Activated CD8-positive, alpha-beta memory T cell treated with anti-CD3 and anti-CD28 coated beads, Interleukin-2, amount 50 U/mL, for 24 hours (primary cell): ENCODE results near the gene ARIH2.

Experiments used
- DNase-seq: peaks from one replicate; pipeline ENCODE4 v3.0.0-alpha.2; 2020; ENCODE audit errors: extremely low read depth

ARIH2 gene

DNA sequence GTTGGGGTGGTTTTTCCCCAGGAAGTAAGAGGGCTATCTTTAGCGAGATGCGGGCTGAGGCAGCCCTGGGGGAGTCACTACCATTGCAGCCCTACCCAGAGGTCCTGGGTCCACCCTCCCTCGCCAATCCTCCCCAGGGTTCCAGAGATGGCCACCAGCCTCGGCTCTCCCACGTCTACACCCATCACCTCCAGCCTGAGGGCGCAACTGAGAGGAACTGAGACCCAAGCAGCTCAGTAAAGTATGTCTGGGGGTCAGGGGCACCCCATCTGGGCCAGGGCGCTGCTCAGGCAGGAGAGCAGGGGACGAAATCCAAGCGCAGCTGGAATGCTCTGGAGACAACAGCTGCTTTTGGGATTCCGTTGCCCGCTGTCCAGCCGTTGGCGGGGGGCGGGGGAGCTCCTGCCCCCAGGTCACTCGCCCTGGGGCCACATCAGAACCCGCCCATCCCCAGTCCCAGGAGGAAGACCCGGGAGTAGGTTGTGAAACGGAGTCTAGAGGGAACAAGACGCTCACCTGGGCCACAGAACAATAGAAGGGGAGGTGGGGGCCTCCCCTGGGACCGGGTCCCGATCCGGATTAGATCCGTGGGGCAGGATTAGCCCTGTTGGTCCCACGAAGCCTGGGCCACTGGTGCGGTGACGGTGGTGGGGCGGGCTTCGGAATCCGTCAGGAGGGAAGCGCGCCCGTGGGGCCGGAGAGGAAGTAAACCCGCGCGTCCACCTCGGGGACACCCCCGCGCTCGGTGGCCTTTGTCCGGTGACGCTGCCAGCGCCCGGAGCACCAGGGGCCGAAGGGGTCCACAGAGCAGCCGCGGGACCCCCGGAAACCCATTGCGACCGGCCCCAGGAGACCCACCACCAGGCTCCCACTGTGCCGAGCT lies 101.9 kb downstream of the ARIH2 start:
- DNase-seq: no peak

DNA sequence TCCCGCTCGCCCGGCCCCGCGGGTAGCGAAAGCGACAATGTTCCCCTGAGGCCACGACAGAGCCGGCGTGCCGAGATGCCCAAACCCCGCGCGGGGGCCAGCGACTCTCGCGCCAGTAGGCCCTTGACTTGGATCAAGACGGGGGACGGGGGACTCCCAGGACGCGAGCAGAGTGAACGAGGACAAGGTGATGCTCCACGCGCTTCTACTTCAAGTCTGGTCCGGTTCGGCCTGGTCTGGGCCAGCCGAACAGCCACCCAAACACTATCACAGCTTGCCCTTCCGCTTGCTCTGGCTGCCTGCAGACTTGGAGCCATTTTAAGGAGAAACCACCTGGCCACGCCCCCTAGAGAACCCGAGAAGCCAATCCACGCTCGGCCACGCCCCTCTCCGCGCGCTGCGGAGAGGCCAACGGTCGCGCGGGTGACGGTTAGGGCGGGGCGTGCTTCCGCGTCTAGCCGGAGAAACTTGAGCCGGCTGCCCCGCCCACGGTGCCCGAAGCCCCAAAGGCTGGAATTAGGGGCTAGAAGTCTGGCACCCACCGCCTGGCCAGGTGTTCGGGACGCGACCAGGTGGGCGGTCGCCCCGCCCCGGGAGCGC lies 102.7 kb downstream of the ARIH2 start:
- peak; percentile 98 for DNase-seq

DNA sequence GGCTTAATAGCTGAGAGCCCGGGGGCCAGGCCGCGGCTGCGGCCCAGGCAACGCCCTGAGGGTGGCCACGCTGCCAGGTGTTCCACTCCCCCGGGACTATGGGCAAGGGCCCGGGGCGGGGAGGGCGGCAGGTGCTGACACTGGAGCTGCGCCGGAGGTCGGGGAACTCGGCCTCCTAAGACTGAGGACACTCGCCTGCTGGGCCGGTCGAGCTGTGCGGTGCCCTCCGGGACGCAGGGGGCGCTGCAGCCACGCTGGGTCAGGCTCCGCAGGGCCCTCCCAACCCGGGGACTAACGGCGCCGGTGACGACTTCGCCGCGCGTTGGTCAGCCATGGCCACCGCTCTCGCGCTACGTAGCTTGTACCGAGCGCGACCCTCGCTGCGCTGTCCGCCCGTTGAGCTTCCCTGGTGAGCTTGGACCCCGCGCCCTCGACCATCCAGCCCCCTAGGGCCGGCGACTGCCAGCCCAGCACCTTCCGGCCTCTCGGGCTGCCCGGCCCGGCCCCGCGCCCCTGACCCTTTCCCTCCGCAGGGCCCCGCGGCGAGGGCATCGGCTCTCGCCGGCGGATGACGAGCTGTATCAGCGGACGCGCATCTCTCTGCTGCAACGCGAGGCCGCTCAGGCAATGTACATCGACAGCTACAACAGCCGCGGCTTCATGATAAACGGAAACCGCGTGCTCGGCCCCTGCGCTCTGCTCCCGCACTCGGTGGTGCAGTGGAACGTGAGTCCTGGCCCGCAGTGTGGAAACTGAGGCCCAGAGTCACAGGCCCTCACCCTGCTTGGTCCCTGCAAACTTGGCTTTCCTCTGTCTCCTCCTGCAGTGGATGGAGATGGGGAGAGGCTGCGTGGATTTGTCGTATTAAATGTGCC lies 103.4 kb downstream of the ARIH2 start, which contains the start of gene NDUFAF3:
TSS of gene NDUFAF3 (plus strand) at position 309 of the 875 bp plus-strand sequence. CDS start at position 333, 24 bp downstream.
- DNase-seq: peak; percentile 78

DNA sequence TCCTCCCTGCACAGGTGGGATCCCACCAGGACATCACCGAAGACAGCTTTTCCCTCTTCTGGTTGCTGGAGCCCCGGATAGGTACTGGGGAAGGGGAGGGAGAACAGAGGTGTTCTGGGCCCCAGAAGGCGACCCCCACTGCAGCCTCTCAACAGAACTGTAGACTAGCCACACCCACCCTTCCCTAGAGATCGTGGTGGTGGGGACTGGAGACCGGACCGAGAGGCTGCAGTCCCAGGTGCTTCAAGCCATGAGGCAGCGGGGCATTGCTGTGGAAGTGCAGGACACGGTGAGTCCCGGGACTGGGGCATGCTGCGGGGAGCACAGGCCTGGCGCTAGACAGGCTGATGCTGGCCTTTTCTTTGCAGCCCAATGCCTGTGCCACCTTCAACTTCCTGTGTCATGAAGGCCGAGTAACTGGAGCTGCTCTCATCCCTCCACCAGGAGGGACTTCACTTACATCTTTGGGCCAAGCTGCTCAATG lies 104.1 kb downstream of the ARIH2 start:
- no peak for DNase-seq

DNA sequence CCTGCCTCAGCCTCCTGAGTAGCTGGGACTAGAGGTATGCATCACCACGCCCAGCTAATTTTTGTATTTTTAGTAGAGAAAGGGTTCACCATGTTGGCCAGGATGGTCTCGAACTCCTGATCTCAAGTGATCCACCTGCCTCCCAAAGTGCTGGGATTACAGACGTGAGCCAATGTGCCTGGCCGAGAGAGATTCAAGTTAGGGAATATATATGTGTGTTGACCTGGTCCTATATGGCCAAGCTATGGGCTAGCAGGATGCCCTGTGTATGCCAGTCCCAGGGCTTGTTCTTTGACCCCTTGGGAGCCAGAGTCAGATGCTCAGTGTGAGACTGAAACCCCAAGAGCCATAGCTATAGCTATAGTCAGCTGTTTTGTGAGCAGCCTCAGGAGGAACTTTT lies 105.1 kb downstream of the ARIH2 start:
- no peak for DNase-seq

DNA sequence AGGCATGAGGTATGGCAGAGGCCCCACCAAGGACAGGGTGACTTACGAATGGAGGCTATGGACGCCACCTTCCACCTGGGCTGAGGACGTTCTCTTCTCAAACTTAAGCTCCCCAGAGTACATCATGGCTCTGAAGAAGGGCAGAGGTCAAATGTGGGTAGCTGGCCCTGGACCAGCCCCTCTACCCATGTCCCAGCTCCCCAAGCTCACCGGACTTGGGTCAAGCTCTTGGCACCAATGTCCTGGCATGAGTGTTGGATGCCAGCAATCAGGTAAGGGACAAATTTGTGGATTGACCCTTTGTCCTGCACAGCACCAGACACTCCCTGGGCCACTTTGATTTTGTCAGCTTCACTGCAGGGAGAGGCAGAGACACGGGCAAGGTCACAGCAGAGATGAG lies 105.8 kb downstream of the ARIH2 start:
- no peak for DNase-seq

DNA sequence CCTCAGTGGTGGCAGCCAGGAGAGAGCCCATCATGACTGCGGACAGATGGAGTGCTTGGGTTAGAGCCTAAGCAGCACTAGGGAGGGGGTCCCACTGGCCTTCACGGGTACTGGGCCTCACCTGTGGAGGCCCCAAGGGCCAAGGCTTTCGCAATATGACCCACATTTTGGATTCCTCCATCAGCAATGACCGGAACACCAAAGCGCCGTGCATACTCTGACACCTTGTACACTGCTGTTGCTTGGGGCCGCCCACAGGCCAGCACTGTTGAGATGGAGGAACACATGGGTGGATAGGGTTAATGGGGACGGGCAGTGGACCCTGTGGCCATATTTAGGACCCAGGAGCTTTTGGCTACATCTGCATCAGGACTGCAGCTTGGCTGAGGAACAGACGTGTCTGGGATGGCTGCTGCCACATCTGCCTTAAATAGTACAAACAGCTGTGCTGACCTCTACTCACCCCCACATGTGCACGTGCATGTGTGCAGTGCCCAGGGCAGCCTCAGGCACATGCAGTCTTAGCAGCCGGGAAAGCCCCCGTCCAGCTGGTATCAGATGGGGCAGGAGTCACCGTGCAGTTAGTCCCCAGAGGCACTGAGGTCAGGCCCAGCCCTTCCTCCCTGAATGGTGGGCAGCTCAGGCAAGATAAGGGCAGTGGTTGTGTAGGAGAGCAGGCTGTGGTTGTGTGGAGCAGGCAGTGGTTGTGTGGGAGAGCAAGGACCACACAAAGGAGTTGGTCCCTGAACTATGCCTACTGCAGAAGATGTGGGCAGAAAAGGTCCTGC lies 106.6 kb downstream of the ARIH2 start:
- no peak for DNase-seq

DNA sequence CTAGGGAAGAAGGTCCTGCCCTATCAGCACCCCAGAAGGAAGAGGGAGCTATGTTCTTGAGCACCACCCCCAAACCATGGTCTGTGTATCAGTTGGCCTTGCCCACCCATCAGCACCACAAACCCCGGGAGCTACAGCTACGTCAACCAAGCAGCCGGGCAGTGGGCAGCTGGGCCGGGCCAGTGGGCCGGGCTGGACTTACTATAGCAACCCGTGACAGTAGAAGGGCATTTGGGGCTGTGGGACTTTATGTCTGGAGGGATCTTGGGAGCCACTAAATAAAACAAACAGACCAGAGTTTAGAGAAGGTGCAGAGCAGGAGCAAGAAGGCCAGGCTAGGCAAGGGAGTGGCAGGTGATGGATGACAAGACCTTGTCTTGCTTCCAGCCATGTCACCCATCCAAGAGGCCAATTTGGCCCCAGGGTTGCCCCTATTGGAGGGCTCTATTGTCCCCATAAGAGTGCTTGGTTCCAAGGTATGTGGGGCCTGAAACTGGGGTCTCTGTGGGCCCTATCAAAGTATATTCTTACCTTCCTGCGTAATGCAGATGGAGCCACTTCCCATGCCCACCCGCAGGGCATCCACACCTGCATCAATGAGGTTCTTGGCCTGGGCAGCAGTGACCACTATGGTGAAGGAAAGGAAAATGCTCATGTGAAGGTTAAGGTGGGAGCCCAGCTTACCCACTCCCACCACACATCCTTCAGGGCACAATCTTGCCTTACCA lies 107.3 kb downstream of the ARIH2 start:
- no peak for DNase-seq

DNA sequence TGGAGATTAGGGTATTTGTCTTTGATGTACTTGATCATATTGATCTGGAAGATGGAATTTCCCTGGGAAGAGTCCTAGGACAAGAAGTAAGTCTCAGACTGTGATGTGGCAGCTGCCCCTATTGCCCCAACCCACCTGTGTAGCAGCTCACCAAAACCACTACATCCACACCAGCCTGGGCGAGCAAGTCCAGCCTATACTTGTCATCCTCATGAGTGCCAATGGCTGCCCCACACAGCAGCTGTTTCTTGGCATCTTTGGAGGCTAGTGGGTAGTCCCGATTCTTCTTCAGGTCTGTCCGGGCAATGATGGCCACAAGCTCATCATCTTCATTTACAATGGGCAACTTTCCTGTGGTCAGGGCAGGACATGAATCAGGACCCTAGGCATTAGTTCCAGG lies 107.9 kb downstream of the ARIH2 start:
- no peak for DNase-seq

DNA sequence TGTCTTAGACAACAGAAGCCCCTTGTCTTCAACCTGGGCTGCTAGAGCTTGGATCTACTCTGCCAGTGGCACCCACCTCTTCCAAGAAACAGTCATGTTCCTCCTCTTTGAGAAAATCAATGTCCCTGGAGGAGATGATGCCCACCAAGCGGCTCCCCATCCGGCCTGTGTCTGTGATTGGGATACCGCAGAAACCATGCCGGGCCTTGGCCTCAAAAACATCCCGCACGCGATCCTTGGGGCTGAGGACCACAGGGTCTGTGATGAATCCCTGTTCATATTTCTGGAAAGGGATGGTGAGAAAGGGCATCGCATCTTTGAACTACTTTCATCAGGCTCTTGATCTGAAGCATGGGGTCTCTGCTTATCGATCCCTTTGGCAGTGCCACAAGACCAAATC lies 109.0 kb downstream of the ARIH2 start:
- DNase-seq: no peak

DNA sequence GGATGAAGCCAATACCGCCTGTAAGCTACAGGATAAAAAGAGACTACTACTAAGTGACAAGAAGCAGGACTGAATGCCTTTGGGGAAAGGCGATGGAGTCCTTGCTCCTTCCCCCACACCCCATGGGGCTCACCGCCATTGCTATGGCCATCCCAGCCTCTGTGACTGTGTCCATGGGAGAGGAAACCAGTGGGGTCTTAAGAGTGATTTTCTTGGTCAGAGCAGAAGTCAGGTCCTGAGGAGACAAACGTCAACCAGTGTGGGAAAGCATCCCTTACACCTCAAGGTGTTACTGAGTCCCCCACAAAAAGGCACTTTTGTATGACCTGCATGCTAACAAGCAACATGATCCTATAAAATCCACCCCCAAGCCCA lies 109.6 kb downstream of the ARIH2 start:
- no peak for DNase-seq

DNA sequence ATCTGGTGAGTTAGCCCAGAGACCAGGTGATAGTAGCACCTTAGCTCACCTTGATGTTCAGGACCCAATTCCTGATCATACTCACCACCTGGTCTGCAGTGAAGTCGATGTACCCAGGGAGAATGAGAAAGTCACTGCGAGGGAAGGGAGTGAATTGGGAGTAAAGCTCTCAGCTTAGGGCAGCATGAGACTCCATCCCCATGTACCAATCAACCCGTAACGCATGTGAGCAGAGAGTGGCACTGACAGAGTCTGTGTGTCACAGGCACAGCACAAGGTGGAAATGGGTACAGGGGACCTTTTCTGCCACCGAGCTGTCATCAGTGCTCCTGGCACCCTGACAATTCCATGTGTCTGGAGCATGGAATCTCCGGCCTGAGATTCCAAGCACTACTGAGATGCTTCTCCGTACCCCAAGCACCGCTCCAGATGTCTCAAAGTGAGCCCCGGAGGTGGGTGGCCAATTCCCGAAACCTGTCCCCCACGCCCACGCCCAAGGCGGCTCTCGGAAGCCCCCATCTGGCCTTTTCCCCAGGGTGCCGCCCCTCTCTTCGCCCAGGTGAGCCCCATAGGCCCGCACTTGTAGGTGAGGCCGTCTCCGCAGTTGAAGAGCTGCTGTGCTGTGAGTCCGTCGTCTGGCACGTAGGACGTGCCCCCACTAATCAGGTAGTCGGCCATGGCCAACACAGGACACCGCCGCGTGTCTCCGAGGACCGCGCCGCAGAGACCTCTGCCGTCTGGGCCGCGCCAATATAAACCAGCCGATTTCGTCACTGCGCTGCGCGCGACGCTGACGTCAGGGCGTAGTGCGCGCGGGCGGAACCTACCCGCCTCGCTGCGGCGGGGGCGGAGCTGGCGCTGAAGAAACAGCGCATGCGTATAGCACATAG lies 110.3 kb downstream of the ARIH2 start, which contains the start of gene IMPDH2:
TSS of gene IMPDH2 (minus strand) at position 726 of the 890 bp plus-strand sequence. CDS start at position 678, 48 bp downstream.
- peak; percentile 80 for DNase-seq

DNA sequence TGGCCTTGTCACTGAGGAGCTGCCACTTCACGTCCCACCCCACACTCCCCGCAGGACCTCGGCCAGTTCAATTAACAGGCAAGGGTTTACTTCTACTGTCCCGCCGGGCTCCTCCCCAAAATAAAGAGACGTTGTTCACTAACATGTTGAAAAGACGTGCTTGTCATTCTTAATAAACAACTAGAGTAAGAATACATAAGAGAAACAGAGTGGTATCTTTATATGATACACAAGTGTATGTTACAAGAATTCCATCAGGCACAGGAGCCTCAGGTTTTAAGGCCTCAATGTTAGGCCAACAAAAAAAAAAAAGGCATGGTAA lies 110.9 kb downstream of the ARIH2 start:
- DNase-seq: no peak

DNA sequence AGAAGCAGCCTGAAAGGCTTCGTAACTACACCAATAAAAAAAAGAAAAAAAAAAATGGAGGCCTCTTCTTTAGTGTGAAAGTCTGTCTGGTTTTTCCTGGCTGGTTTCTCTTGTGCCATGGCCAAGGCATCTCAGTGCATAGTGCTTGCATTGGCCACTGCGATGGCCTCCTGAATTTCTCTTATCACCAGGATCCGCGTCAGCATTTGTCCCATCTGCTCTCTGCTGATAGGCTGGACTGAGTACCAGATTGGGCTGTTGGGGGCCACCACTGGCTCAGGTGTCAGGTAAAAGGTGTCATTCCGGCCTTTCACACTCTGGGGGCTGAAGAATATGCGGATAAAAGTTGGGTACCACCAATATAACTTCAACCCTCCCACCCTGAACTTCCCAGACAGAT lies 111.7 kb downstream of the ARIH2 start:
- no peak for DNase-seq

DNA sequence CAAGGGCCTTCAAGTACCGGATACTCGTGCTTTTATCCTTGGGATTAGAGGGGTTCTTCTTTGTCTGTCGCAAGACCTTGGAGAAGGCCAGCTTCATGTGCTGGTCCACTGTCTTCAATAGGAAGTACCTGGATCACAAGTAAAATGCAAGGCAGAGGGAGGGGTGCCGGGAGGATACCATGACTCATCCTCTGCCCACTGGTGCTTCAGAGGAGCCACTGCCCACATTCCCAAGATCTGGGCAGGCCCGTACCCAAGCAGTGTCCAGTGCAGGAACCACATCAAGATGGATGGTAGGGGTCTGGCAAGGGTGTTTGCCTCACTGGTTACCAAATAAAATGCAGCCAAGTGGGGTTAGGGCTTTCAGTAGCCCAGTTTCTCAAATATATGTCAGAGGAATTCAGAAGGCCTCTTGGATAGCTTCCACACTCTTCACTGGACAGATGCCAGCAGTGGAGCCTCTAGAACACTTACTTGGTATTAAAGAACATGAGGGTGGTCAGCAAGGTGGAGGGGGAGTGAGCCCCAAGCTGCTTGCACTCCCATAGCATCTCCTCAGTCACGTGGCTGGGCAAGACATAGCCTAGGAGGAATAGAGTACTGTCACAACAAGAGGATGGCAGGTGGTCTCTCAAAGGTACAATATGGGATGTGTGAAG lies 114.1 kb downstream of the ARIH2 start:
- no peak for DNase-seq

DNA sequence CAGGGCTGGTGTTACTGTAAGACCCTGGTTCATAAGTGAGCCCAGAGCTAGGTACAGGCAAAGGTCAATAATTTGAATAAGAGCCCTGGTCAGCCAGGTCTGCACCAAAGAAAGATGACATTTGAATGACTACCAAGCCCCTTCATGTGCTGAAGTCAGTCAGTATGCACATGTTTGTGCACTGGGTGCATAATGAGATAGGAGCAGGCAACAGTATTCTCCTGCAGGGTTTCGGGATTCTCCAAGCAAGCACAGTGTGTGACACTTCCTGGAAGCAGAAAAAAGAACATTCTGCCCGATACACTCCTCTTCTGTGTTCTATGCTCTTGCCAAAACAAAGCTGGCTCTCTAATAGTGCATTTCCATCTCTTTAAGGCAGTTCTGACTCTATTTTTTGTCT lies 116.0 kb downstream of the ARIH2 start:
- DNase-seq: no peak

DNA sequence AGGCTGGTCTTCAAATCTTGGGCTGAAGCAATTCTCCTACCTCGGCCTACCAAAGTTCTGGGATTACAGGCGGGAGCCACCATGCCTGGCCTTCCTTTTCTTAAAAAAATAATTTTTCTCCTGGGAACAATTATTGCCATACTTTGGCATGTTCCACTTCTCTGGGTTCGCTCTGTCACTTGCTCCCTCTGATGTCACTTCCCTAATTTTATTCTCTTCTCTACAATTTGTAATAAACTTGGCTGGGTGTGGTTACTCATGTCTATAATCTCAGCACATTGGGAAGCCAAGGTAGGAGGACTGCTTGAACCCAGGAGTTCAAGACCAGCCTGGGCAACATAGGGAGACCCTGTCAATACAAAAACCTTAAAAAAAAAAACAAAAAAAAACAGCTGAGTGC lies 116.6 kb downstream of the ARIH2 start:
- DNase-seq: no peak
